ENCODE data around the gene EFHD2. TPM values are rescaled to one million over a fixed set of nuclear protein-coding genes. Genes with fewer than 3 reads are reported as not detected.

EFHD2 gene
- total RNA-seq, 1 donor from 2014 or later: 6.5 TPM

DNA sequence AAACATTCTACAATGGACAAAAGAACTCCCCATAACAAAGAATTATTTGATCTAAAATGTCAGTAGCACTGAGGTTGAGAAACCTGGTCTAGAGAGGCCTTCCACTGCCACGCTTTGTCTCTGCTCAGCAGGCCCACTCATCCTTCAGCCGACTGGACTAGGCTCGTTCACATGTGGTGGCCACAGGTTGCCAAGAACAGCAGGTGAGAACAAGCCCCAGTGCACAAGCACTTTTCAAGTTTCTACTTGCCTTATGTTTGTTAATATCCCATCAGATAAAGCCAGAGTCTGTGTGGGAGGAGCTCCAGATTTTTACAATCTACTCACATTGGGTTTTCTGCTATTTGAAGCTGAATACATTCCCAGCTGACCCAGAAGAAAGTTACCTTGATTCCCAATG is 9.1 kb upstream of the EFHD2 start:
- H3F3A ChIP-seq (ENCODE audit: low read depth): no peaks in the 10 kb centered on the region
- H4K20me1 ChIP-seq (ENCODE audit: low read depth): no peaks in the 10 kb centered on the region
- no peak for DNase-seq (ENCODE audit: low spot score)
- H3K4me2 ChIP-seq: no peak overlapping the region
- no peak overlapping the region for H3K27ac ChIP-seq
- H3K4me1 ChIP-seq: no peaks in the 10 kb centered on the region
- H3K27me3 ChIP-seq: no peaks in the 10 kb centered on the region
- Mint-ChIP-seq H3K27me3 (ENCODE audit: insufficient read depth, low read depth) (peaks cover 7% of the 10 kb centered on the region), H3K9me3 (peaks cover 15% of the 10 kb centered on the region), H3K4me3 (no peak overlapping the region), H3K36me3 (peaks cover 12% of the 10 kb centered on the region), H3K27ac (no peak overlapping the region), H3K4me1 (peaks cover 8% of the 10 kb centered on the region)
- TF ChIP-seq EZH2phosphoT487 (IDR thresholded peaks at IDR 0.05) (no peak), EZH2 (IDR thresholded peaks at IDR 0.05) (no peak), CTCF (IDR thresholded peaks at IDR 0.05) (no peak)
- H2AFZ ChIP-seq (replicated peaks): no peak overlapping the region
- no peaks in the 10 kb centered on the region for H3K36me3 ChIP-seq
- no peak overlapping the region for H3K4me3 ChIP-seq
- H3K9ac ChIP-seq: no peak overlapping the region
- H3K9me3 ChIP-seq (ENCODE audit: low read depth): no peaks in the 10 kb centered on the region
- no peaks in the 10 kb centered on the region for H3K79me2 ChIP-seq (ENCODE audit: low read depth)

GRCh38 chr1:15401391-15402055 is 8.2 kb upstream of the EFHD2 start:
- peaks cover 7% of the 10 kb centered on the region for H3K27me3 Mint-ChIP-seq (ENCODE audit: insufficient read depth, low read depth)
- H3K9me3 Mint-ChIP-seq: peaks cover 15% of the 10 kb centered on the region
- Histone ChIP-seq H3K27me3 (no peaks in the 10 kb centered on the region), H3K9ac (no peak overlapping the region), H3K9me3 (ENCODE audit: low read depth) (no peaks in the 10 kb centered on the region), H3F3A (ENCODE audit: low read depth) (no peaks in the 10 kb centered on the region), H3K27ac (no peak overlapping the region), H3K4me1 (no peaks in the 10 kb centered on the region), H3K4me3 (no peak overlapping the region), H2AFZ (replicated peaks) (no peak overlapping the region), H4K20me1 (ENCODE audit: low read depth) (no peaks in the 10 kb centered on the region), H3K79me2 (ENCODE audit: low read depth) (no peaks in the 10 kb centered on the region), H3K36me3 (no peaks in the 10 kb centered on the region), H3K4me2 (no peak overlapping the region)
- no peak overlapping the region for H3K4me3 Mint-ChIP-seq
- H3K27ac Mint-ChIP-seq: no peak overlapping the region
- TF ChIP-seq CTCF (IDR thresholded peaks at IDR 0.05) (no peak), EZH2 (IDR thresholded peaks at IDR 0.05) (no peak), EZH2phosphoT487 (IDR thresholded peaks at IDR 0.05) (no peak)
- peaks cover 12% of the 10 kb centered on the region for H3K36me3 Mint-ChIP-seq
- H3K4me1 Mint-ChIP-seq: peaks cover 8% of the 10 kb centered on the region
- no peak for DNase-seq (ENCODE audit: low spot score)

DNA sequence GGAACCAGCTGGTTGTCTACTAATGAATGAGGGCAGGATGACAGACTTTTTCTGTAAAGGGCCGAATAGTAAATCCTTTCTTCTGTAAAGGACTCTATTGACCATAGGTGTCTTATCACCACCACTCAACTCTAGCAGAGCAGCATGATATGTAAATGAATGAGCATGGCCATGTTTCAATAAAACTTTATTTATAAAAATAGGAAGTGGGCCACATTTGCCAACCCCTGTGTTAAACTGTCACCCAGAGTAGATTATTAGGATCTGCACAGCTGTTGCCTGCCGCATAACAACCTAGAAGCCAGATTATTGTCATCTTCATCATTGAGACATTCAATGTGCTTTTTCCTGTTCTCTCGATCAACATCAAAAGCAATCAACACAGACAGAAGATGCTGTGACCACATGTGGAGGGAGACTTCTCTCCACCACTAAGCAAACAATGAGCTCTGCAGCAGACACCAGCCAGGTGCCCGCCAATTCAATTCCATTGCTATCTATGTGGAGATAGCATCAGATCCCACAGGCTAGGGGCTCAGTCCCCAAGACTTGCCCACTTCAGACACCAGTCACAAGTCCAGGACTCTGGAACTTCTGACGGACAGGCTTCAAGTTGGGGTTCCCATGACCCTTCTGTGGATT is 6.8 kb upstream of the EFHD2 start:
- DNase-seq (ENCODE audit: low spot score): no peak
- no peak overlapping the region for H2AFZ ChIP-seq (replicated peaks)
- peaks cover 12% of the 10 kb centered on the region for H3K27me3 ChIP-seq
- no peaks in the 10 kb centered on the region for H3K4me1 ChIP-seq
- H3K27ac Mint-ChIP-seq: no peak overlapping the region
- no peak overlapping the region for H3K4me3 Mint-ChIP-seq
- no peak overlapping the region for H3K4me2 ChIP-seq
- no peaks in the 10 kb centered on the region for H3F3A ChIP-seq (ENCODE audit: low read depth)
- H3K36me3 Mint-ChIP-seq: peaks cover 12% of the 10 kb centered on the region
- no peak overlapping the region for H3K27ac ChIP-seq
- TF ChIP-seq EZH2 (IDR thresholded peaks at IDR 0.05): no peak
- no peak for TF ChIP-seq CTCF (IDR thresholded peaks at IDR 0.05)
- no peak for TF ChIP-seq EZH2phosphoT487 (IDR thresholded peaks at IDR 0.05)
- no peaks in the 10 kb centered on the region for H3K9me3 ChIP-seq (ENCODE audit: low read depth)
- peaks cover 7% of the 10 kb centered on the region for H3K27me3 Mint-ChIP-seq (ENCODE audit: insufficient read depth, low read depth)
- no peak overlapping the region for H3K4me3 ChIP-seq
- peaks cover 12% of the 10 kb centered on the region for H3K4me1 Mint-ChIP-seq
- H3K79me2 ChIP-seq (ENCODE audit: low read depth): no peaks in the 10 kb centered on the region
- no peaks in the 10 kb centered on the region for H4K20me1 ChIP-seq (ENCODE audit: low read depth)
- H3K36me3 ChIP-seq: no peaks in the 10 kb centered on the region
- peaks cover 15% of the 10 kb centered on the region for H3K9me3 Mint-ChIP-seq
- H3K9ac ChIP-seq: no peak overlapping the region
